H9 (cell line): ENCODE measurements around the gene LILRA6. TPM values are rescaled to one million over a fixed set of nuclear protein-coding genes. Genes with fewer than 3 reads are reported as not detected.

Experiments
- DNase-seq: peaks from one replicate; pipeline ENCODE4 v3.0.0-alpha.2; 2017
- H2AFZ ChIP-seq: one replicate; pipeline ENCODE4 v1.6.1; 2013; ENCODE audit warnings: mild to moderate bottlenecking, low read length, control low read depth, moderate library complexity
- H2AK5ac ChIP-seq: 2 replicates; pipeline ENCODE4 v1.6.1; 2013; ENCODE audit warnings: low read length, control low read depth, mixed read lengths; ENCODE audit not compliant: insufficient read length
- H2BK120ac ChIP-seq: one replicate; pipeline ENCODE4 v1.6.1; 2013; ENCODE audit warnings: low read depth, mild to moderate bottlenecking, low read length, control low read depth, inconsistent platforms; ENCODE audit not compliant: poor library complexity, severe bottlenecking
- H2BK12ac ChIP-seq: 2 replicates; pipeline ENCODE4 v1.6.1; 2013; ENCODE audit warnings: low read length, control low read depth, mixed read lengths, low read depth; ENCODE audit not compliant: insufficient read length
- H2BK15ac ChIP-seq: 2 replicates; pipeline ENCODE4 v1.6.1; 2013; ENCODE audit warnings: low read depth, low read length, control low read depth
- H2BK20ac ChIP-seq: one replicate; pipeline ENCODE4 v1.6.1; 2013; ENCODE audit warnings: low read depth, mild to moderate bottlenecking, low read length, control low read depth, inconsistent platforms; ENCODE audit not compliant: poor library complexity, severe bottlenecking
- H2BK5ac ChIP-seq: 2 replicates; pipeline ENCODE4 v1.6.1; 2013; ENCODE audit warnings: low read length, control low read depth, mixed read lengths; ENCODE audit not compliant: insufficient read length
- H3K14ac ChIP-seq: 2 replicates; pipeline ENCODE4 v1.6.1; 2013; ENCODE audit warnings: low read length, control low read depth; ENCODE audit not compliant: insufficient read depth
- H3K18ac ChIP-seq: 2 replicates; pipeline ENCODE4 v1.6.1; 2013; ENCODE audit warnings: low read depth, mild to moderate bottlenecking, mixed read lengths, low read length, control low read depth; ENCODE audit not compliant: insufficient read length
- H3K23ac ChIP-seq: 2 replicates; pipeline ENCODE4 v1.6.1; 2013; ENCODE audit warnings: low read length, control low read depth, mixed read lengths, low read depth; ENCODE audit not compliant: insufficient read length
- H3K23me2 ChIP-seq: 2 replicates; pipeline ENCODE4 v1.6.1; 2013; ENCODE audit warnings: low read depth, mild to moderate bottlenecking, mixed read lengths, low read length, control low read depth; ENCODE audit not compliant: insufficient read length, poor library complexity, severe bottlenecking
- H3K27ac ChIP-seq: 2 replicates; pipeline ENCODE4 v1.5.1; 2013; ENCODE audit warnings: low read length, control low read depth, mixed read lengths, low read depth; ENCODE audit not compliant: insufficient read length
- H3K27me3 ChIP-seq: 2 replicates; pipeline ENCODE4 v1.6.1; 2013; ENCODE audit warnings: low read length, control low read depth, inconsistent platforms; ENCODE audit not compliant: insufficient read depth
- H3K4ac ChIP-seq: 2 replicates; pipeline ENCODE4 v1.6.1; 2013; ENCODE audit warnings: low read depth, mild to moderate bottlenecking, control low read depth, inconsistent platforms, low read length, moderate library complexity
- H3K4me1 ChIP-seq: 2 replicates; pipeline ENCODE4 v1.6.1; 2013; ENCODE audit warnings: low read length, control low read depth, inconsistent platforms; ENCODE audit not compliant: insufficient read depth
- H3K4me2 ChIP-seq: 2 replicates; pipeline ENCODE4 v1.6.1; 2013; ENCODE audit warnings: low read length, control low read depth, mixed read lengths; ENCODE audit not compliant: insufficient read length, insufficient read depth
- H3K56ac ChIP-seq: 2 replicates; pipeline ENCODE4 v1.6.1; 2013; ENCODE audit warnings: low read depth, mild to moderate bottlenecking, mixed read lengths, low read length, control low read depth; ENCODE audit not compliant: insufficient read length
- H3K79me1 ChIP-seq: 2 replicates; pipeline ENCODE4 v1.6.1; 2013; ENCODE audit warnings: low read depth, mild to moderate bottlenecking, moderate library complexity, low read length, control low read depth, inconsistent platforms; ENCODE audit not compliant: insufficient read depth, poor library complexity, severe bottlenecking
- H3K79me2 ChIP-seq: 2 replicates; pipeline ENCODE4 v1.6.1; 2013; ENCODE audit warnings: low read length, control low read depth, inconsistent platforms; ENCODE audit not compliant: insufficient read depth
- H3K9ac ChIP-seq: 2 replicates; pipeline ENCODE4 v1.6.1; 2013; ENCODE audit warnings: low read length, control low read depth, mixed read lengths; ENCODE audit not compliant: insufficient read length; ENCODE audit errors: extremely low read depth
- H3K9me3 ChIP-seq: one replicate; pipeline ENCODE4 v1.6.1; 2013; ENCODE audit warnings: low read depth, low read length, inconsistent platforms; ENCODE audit not compliant: control insufficient read depth
- H3T11ph ChIP-seq: one replicate; pipeline ENCODE4 v1.6.1; 2013; ENCODE audit warnings: mild to moderate bottlenecking, low read length, control low read depth, inconsistent platforms
- H4K20me1 ChIP-seq: one replicate; pipeline ENCODE4 v1.6.1; 2013; ENCODE audit not compliant: control insufficient read depth, insufficient read length, insufficient read depth
- H4K5ac ChIP-seq: 2 replicates; pipeline ENCODE4 v1.6.1; 2013; ENCODE audit warnings: low read depth, mild to moderate bottlenecking, mixed read lengths, low read length, control low read depth; ENCODE audit not compliant: insufficient read length
- H4K8ac ChIP-seq: replicated peaks from 2 replicates; pipeline ENCODE4 v1.6.1; 2013; ENCODE audit warnings: low read length, control low read depth, mixed read lengths, low read depth; ENCODE audit not compliant: insufficient read length
- H4K91ac ChIP-seq: 2 replicates; pipeline ENCODE4 v1.6.1; 2013; ENCODE audit warnings: low read depth, mild to moderate bottlenecking, moderate library complexity, mixed read lengths, low read length, control low read depth; ENCODE audit not compliant: insufficient read length
- H3K27ac Mint-ChIP-seq, 3 experiments: 2 replicates in 2 of 3; 3 replicates in 1 of 3; pipeline ENCODE4 v1.8.0; 2020 to 2021; ENCODE audit warnings: mixed read lengths in 3 of 3, mild to moderate bottlenecking in 1 of 3, moderate library complexity in 1 of 3
- H3K27me3 Mint-ChIP-seq: 2 replicates; pipeline ENCODE4 v1.8.0; 2021; ENCODE audit warnings: low read depth, mild to moderate bottlenecking, moderate library complexity, mixed read lengths
- H3K36me3 Mint-ChIP-seq, 3 experiments: 2 replicates in 2 of 3; 3 replicates in 1 of 3; pipeline ENCODE4 v1.8.0; 2020 to 2021; ENCODE audit warnings: low read depth in 3 of 3, mixed read lengths in 3 of 3; ENCODE audit not compliant: insufficient read depth in 1 of 3
- H3K4me1 Mint-ChIP-seq, 2 experiments: 2 replicates each; pipeline ENCODE4 v1.8.0; 2020; ENCODE audit warnings: mixed read lengths in 2 of 2
- H3K4me3 Mint-ChIP-seq, 2 experiments: 2 replicates in 1 of 2; 3 replicates in 1 of 2; pipeline ENCODE4 v1.8.0; 2020 to 2021; ENCODE audit warnings: mild to moderate bottlenecking in 2 of 2, mixed read lengths in 2 of 2, moderate library complexity in 1 of 2
- H3K9me3 Mint-ChIP-seq, 2 experiments: 2 replicates in 1 of 2; 3 replicates in 1 of 2; pipeline ENCODE4 v1.8.0; 2020; ENCODE audit warnings: mild to moderate bottlenecking in 2 of 2, mixed read lengths in 2 of 2, moderate library complexity in 1 of 2
- WGBS: extraction: QIAGEN DNeasy Blood & Tissue Kit; methylation state at CpG from one replicate; pipeline ENCODE4 v1.1.7; 2013; ENCODE audit warnings: missing lambda C conversion rate, low lambda C conversion rate, mixed read lengths; ENCODE audit not compliant: insufficient read length; ENCODE audit errors: extremely low coverage; 5-methylcytosine and 5-hydroxymethylcytosine counted together
- total RNA-seq: library from RNA; stranded (reverse); gene quantifications from 2 replicates; pipeline ENCODE4 v1.2.1, GENCODE V29; 2021
- TF ChIP-seq, protein P1 (sequence below): fragments of 200-600 bp; sonication (generic); conservative IDR thresholded peaks from 3 replicates; pipeline ENCODE4 v1.8.0; 2021; ENCODE audit warnings: antibody characterized with exemption, mild to moderate bottlenecking

LILRA6 gene
- total RNA-seq, 1 experiment from 2014 or later, result not detected

DNA sequence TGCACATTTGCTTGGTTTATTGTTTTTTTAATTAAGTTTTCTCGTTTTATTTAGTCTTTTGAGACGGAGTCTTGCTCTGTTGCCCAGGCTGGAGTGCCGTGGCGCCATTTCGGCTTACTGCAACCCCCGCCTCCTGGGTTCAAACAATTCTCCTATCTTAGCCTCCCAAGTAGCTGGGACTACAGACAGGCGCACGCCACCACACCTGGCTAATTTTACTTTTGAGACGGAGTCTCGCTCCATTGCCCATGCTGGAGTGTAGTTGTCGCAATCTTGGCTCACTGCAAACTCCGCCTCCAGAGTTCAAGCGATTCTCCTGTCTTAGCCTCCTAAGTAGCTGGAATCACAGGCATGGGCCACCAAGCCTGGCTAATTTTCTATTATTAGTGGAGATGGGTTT lies 40.6 kb downstream of the LILRA6 start:
- peaks cover 7% of the 10 kb centered on the region for H3K23me2 ChIP-seq
- peaks cover 39% of the 10 kb centered on the region for H3K79me2 ChIP-seq
- no peak overlapping the region for H3K14ac ChIP-seq
- no peak overlapping the region for H3K18ac ChIP-seq
- Mint-ChIP-seq H3K36me3 (peaks cover 63 to 68% (median 68%) of the 10 kb centered on the region in 3 experiments), H3K27me3 (no peaks in the 10 kb centered on the region; the same call in 1 of the 2 replicates), H3K4me3 (peak overlapping the region; percentile 95 to 98), H3K27ac (peak overlapping the region; percentile 100; a peak in 5 of 7 replicates), H3K9me3 (no peaks in the 10 kb centered on the region), H3K4me1 (peaks cover 35 to 56% of the 10 kb centered on the region in 2 experiments)
- no peak overlapping the region for H3K23ac ChIP-seq
- no peak overlapping the region for H2BK5ac ChIP-seq
- H3K79me1 ChIP-seq, result peaks cover 6% of the 10 kb centered on the region
- peaks cover 3% of the 10 kb centered on the region for H3K4me1 ChIP-seq
- H2BK120ac ChIP-seq, result no peak overlapping the region
- H2AK5ac ChIP-seq, result no peak overlapping the region
- H4K8ac ChIP-seq, result no peak overlapping the region
- peaks cover 3% of the 10 kb centered on the region for H4K20me1 ChIP-seq
- no peak overlapping the region for H4K91ac ChIP-seq
- no peak overlapping the region for H2BK15ac ChIP-seq
- no peak overlapping the region for H2BK12ac ChIP-seq
- DNase-seq, result no peak
- H3K27me3 ChIP-seq, result no peaks in the 10 kb centered on the region
- H3K9ac ChIP-seq, result peak overlapping the region; percentile 96
- TF ChIP-seq, protein P1, sequence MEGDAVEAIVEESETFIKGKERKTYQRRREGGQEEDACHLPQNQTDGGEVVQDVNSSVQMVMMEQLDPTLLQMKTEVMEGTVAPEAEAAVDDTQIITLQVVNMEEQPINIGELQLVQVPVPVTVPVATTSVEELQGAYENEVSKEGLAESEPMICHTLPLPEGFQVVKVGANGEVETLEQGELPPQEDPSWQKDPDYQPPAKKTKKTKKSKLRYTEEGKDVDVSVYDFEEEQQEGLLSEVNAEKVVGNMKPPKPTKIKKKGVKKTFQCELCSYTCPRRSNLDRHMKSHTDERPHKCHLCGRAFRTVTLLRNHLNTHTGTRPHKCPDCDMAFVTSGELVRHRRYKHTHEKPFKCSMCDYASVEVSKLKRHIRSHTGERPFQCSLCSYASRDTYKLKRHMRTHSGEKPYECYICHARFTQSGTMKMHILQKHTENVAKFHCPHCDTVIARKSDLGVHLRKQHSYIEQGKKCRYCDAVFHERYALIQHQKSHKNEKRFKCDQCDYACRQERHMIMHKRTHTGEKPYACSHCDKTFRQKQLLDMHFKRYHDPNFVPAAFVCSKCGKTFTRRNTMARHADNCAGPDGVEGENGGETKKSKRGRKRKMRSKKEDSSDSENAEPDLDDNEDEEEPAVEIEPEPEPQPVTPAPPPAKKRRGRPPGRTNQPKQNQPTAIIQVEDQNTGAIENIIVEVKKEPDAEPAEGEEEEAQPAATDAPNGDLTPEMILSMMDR, result no peak
- H3K9me3 ChIP-seq, result no peaks in the 10 kb centered on the region
- no peak overlapping the region for H4K5ac ChIP-seq
- H3K4me2 ChIP-seq, result peak overlapping the region; percentile 89
- no peak overlapping the region for H2AFZ ChIP-seq
- no peak overlapping the region for H2BK20ac ChIP-seq
- no peak overlapping the region for H3K27ac ChIP-seq
- no peak overlapping the region for H3K56ac ChIP-seq
- WGBS, result no CpG with 5 or more reads among the region's 13 CpGs
- no peak overlapping the region for H3T11ph ChIP-seq
- no peak overlapping the region for H3K4ac ChIP-seq
